ENCODE measurements around the gene GPAM. TPM values are rescaled to one million over a fixed set of nuclear protein-coding genes. Genes with fewer than 3 reads are reported as not detected.

Gene GPAM
- total and polyA plus RNA-seq, 9 of the 15 experiments (the other 6 are each of a cell fraction or from before 2014, with no cell fraction given), result 3.5 to 7.5 (median 5.5) TPM

DNA sequence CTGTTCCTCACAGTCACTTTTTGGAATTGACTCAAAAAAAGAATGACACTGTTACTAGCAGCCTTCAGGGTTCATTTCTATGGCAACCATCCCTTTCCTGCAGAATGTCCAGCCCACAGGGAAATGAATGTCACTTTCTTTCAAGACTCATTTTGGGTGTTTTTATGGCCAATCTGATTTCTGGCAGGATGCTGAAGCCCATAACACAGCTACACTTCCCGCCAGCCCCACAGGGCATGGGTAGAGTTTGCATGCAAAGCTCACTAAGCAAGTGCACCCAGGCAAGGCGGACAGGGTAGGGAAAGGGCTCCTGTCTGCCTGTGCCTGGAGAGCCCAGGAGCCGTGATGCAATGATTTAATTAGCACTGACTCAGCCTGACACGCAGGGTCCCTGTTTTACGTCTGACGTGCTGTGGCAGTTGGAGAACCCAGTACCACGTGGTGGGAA is 26.1 kb upstream of the GPAM start:
- TF ChIP-seq ZFPM2 (CRISPR knock-in tag; IDR thresholded peaks at IDR 0.05) (no peak), ZNF263 (CRISPR knock-in tag; IDR thresholded peaks at IDR 0.05; ENCODE audit: borderline replicate concordance) (no peak), MAX (CRISPR knock-in tag; IDR thresholded peaks at IDR 0.05) (no peak), ELF2 (CRISPR knock-in tag; IDR thresholded peaks at IDR 0.05) (no peak), CHD2 (IDR thresholded peaks at IDR 0.05; ENCODE audit: low read depth, low read length) (no peak), DACH1 (IDR thresholded peaks at IDR 0.05; ENCODE audit: partially characterized antibody) (no peak), ZNF766 (CRISPR knock-in tag; conservative IDR thresholded peaks at IDR 0.05) (no peak), SAFB2 (IDR thresholded peaks at IDR 0.05; ENCODE audit: borderline replicate concordance, low read depth, low read length, severe bottlenecking) (no peak), YY1 (IDR thresholded peaks at IDR 0.05; ENCODE audit: borderline replicate concordance in 1 of 3, control insufficient read depth in 1 of 3, extremely low read depth in 1 of 3, insufficient read depth in 3 of 3, insufficient read length in 1 of 3, insufficient replicate concordance in 2 of 3, low read depth in 1 of 3, low read length in 2 of 3) (no peak), TBL1XR1 (IDR thresholded peaks at IDR 0.05; ENCODE audit: low read length in 2 of 2) (no peak)
- H3K27ac ChIP-seq (ENCODE audit: extremely low read depth, low read depth, low read length), result no peak overlapping the region

More for the DNA sequence above, 26.1 kb upstream of the GPAM start:
- Histone ChIP-seq H3K9me3 (replicated peaks; ENCODE audit: control insufficient read depth, insufficient read depth, low read depth, low read length) (no peaks in the 10 kb centered on the region), H3K4me3 (no peak overlapping the region), H3K4me2 (ENCODE audit: insufficient read depth, low read length) (no peak overlapping the region), H4K20me1 (replicated peaks; ENCODE audit: control insufficient read depth, insufficient read depth, low read length) (no peaks in the 10 kb centered on the region), H2AFZ (ENCODE audit: low read depth, low read length) (no peak overlapping the region), H3K9ac (ENCODE audit: insufficient read depth in 1 of 2, low read depth in 2 of 2, low read length in 2 of 2) (no peak overlapping the region), H3K9me1 (ENCODE audit: control insufficient read depth, insufficient read depth, low read length) (no peaks in the 10 kb centered on the region), H3K36me3 (ENCODE audit: control insufficient read depth, insufficient read depth, low read length) (no peaks in the 10 kb centered on the region), H3K27me3 (ENCODE audit: control insufficient read depth in 2 of 2, insufficient read depth in 2 of 2, low read length in 2 of 2) (peaks cover 0 to 33% of the 10 kb centered on the region in 2 experiments; a peak in 4 of 5 replicates), H3K79me2 (ENCODE audit: control insufficient read depth, insufficient read depth, low read length) (no peaks in the 10 kb centered on the region), H3K4me1 (replicated peaks in 1 of 2; ENCODE audit: control insufficient read depth in 2 of 2, insufficient read depth in 2 of 2, low read length in 2 of 2) (no peaks in the 10 kb centered on the region)
- in situ Hi-C loops (cut with MboI) (no loop called here), intact Hi-C loops (cut with micrococcal nuclease) (no loop called here)
- DNase-seq (ENCODE audit: extremely low read depth in 1 of 4, low spot score in 3 of 4) (no peak), ATAC-seq (no peak), FAIRE-seq (no peak)
- ChIA-PET CTCF (ENCODE audit: low intra/inter-chr PET ratio) (no interaction called here), POLR2A (interaction anchor here (0.6 to 0.7 kb wide), 2 partner anchors 16 to 217 kb away, joined by 3 to 4 read pairs; no protein-coding TSS in a partner anchor)
- BruUV-seq (replicated peaks), result no TSS peak
- 0% methylated on average over 1 of the region's 7 CpGs for WGBS (ENCODE audit: insufficient coverage, low coverage, missing lambda C conversion rate)

Measured in K562 (cell line).